ENCODE measurements around the gene REX1BD. TPM values are rescaled to one million over a fixed set of nuclear protein-coding genes. Genes with fewer than 3 reads are reported as not detected.
A peak's percentile ranks its signal among the peaks of the same experiment; 100 is the strongest.
"Not testable (repeated sequence)": the region's sequence is repeated elsewhere in the genome, so short reads cannot be mapped to it uniquely, and the experiment has no call there.

Gene REX1BD
- total and polyA plus RNA-seq, 2 donors from 2014 or later: 56.9 to 104 TPM

- Histone ChIP-seq H3K27me3 (ENCODE audit: control insufficient read depth, insufficient read depth, low read length) (peaks cover 2% of the 10 kb centered on the region), H3K9me3 (ENCODE audit: control insufficient read depth in 2 of 3, insufficient read depth in 1 of 3, low read length in 3 of 3) (no peaks in the 10 kb centered on the region), H3K4me1 (ENCODE audit: control insufficient read depth in 2 of 3, insufficient read depth in 2 of 3, low read depth in 1 of 3, low read length in 3 of 3) (peaks cover 0 to 19% (median 0%) of the 10 kb centered on the region in 3 donors), H3K9ac (ENCODE audit: low read length in 3 of 3) (no peak overlapping the region), H3K27ac (ENCODE audit: low read depth in 2 of 2, low read length in 2 of 2) (no peak overlapping the region), H3K4me3 (ENCODE audit: low read length in 3 of 3) (no peak overlapping the region), H3K36me3 (ENCODE audit: control insufficient read depth in 2 of 3, insufficient read depth in 3 of 3, low read length in 3 of 3) (peaks cover 0 to 3% (median 2%) of the 10 kb centered on the region in 3 donors)
- TF ChIP-seq CTCF (IDR thresholded peaks at IDR 0.05; ENCODE audit: borderline replicate concordance, extremely low read depth, insufficient read depth): no peak
- intact Hi-C loops (cut with DNase I): loop anchor here (10.0 kb wide), 1 partner anchor 253 kb away; no protein-coding TSS in a partner anchor
- FAIRE-seq (no peak), DNase-seq (peak in 1 of 5 donors; percentile 28)
These were observed 3.3 kb downstream of the REX1BD start for GRCh38 chr19:18591735-18592385.

GRCh38 chr19:18592732-18593131, 4.1 kb downstream of the REX1BD start:
- H3K9me3 ChIP-seq (ENCODE audit: control insufficient read depth in 2 of 3, insufficient read depth in 1 of 3, low read length in 3 of 3); DNase-seq; FAIRE-seq; H3K9ac ChIP-seq (ENCODE audit: low read length in 3 of 3); H3K27me3 ChIP-seq (ENCODE audit: control insufficient read depth, insufficient read depth, low read length); H3K36me3 ChIP-seq (ENCODE audit: control insufficient read depth in 2 of 3, insufficient read depth in 3 of 3, low read length in 3 of 3); H3K27ac ChIP-seq (ENCODE audit: low read depth in 2 of 2, low read length in 2 of 2); H3K4me3 ChIP-seq (ENCODE audit: low read length in 3 of 3): not testable (repeated sequence)
- H3K4me1 ChIP-seq (ENCODE audit: control insufficient read depth in 2 of 3, insufficient read depth in 2 of 3, low read depth in 1 of 3, low read length in 3 of 3): peaks cover 0 to 19% (median 0%) of the 10 kb centered on the region in 3 donors
- intact Hi-C loops (cut with DNase I): loop anchor here (10.0 kb wide), 1 partner anchor 252 kb away; no protein-coding TSS in a partner anchor

- Histone ChIP-seq H3K9ac (ENCODE audit: low read length in 3 of 3) (no peak overlapping the region), H3K27ac (ENCODE audit: low read depth in 2 of 2, low read length in 2 of 2) (no peak overlapping the region), H3K4me3 (ENCODE audit: low read length in 3 of 3) (no peak overlapping the region), H3K27me3 (ENCODE audit: control insufficient read depth, insufficient read depth, low read length) (peaks cover 2% of the 10 kb centered on the region), H3K4me1 (ENCODE audit: control insufficient read depth in 2 of 3, insufficient read depth in 2 of 3, low read depth in 1 of 3, low read length in 3 of 3) (peaks cover 0 to 14% (median 0%) of the 10 kb centered on the region in 3 donors), H3K36me3 (ENCODE audit: control insufficient read depth in 2 of 3, insufficient read depth in 3 of 3, low read length in 3 of 3) (peaks cover 0 to 3% (median 2%) of the 10 kb centered on the region in 3 donors), H3K9me3 (ENCODE audit: control insufficient read depth in 2 of 3, insufficient read depth in 1 of 3, low read length in 3 of 3) (no peaks in the 10 kb centered on the region)
- DNase-seq (peak in 1 of 5 donors; percentile 65), FAIRE-seq (no peak)
- intact Hi-C loops (cut with DNase I): loop anchor here (10.0 kb wide), 1 partner anchor 251 kb away; no protein-coding TSS in a partner anchor
- no peak for TF ChIP-seq CTCF (IDR thresholded peaks at IDR 0.05; ENCODE audit: borderline replicate concordance, extremely low read depth, insufficient read depth)
These were observed 4.9 kb downstream of the REX1BD start for GRCh38 chr19:18593367-18594095.
